Retinal pigment epithelial cell (primary cell): ENCODE data around the gene NDST1.

Experiments
- DNase-seq: peaks from one replicate; pipeline ENCODE4 v3.0.0-alpha.2; 2010; ENCODE audit warnings: low read depth
- H3K4me3 ChIP-seq: 2 replicates; pipeline ENCODE4 v1.5.1; 2011; ENCODE audit warnings: mild to moderate bottlenecking, low read length, control low read depth, moderate library complexity
- TF ChIP-seq, protein P1 (sequence below): conservative IDR thresholded peaks from 2 replicates; pipeline ENCODE4 v1.5.1; 2011; ENCODE audit warnings: low read depth, low read length, control low read depth, inconsistent platforms

The NDST1 gene

GRCh38 chr5:150497274-150497988, 10.5 kb upstream of the NDST1 start:
- DNase-seq: no peak
- no peak overlapping the region for H3K4me3 ChIP-seq
- TF ChIP-seq, protein P1, sequence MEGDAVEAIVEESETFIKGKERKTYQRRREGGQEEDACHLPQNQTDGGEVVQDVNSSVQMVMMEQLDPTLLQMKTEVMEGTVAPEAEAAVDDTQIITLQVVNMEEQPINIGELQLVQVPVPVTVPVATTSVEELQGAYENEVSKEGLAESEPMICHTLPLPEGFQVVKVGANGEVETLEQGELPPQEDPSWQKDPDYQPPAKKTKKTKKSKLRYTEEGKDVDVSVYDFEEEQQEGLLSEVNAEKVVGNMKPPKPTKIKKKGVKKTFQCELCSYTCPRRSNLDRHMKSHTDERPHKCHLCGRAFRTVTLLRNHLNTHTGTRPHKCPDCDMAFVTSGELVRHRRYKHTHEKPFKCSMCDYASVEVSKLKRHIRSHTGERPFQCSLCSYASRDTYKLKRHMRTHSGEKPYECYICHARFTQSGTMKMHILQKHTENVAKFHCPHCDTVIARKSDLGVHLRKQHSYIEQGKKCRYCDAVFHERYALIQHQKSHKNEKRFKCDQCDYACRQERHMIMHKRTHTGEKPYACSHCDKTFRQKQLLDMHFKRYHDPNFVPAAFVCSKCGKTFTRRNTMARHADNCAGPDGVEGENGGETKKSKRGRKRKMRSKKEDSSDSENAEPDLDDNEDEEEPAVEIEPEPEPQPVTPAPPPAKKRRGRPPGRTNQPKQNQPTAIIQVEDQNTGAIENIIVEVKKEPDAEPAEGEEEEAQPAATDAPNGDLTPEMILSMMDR: no peak

GRCh38 chr5:150497989-150498317, 10.0 kb upstream of the NDST1 start:
- TF ChIP-seq, protein P1: no peak
- H3K4me3 ChIP-seq: no peak overlapping the region
- DNase-seq: no peak

GRCh38 chr5:150498501-150498900, 9.4 kb upstream of the NDST1 start:
- H3K4me3 ChIP-seq: no peak overlapping the region
- DNase-seq: no peak
- TF ChIP-seq, protein P1: no peak

GRCh38 chr5:150498971-150499370, 9.0 kb upstream of the NDST1 start:
- no peak for DNase-seq
- TF ChIP-seq, protein P1: no peak
- no peak overlapping the region for H3K4me3 ChIP-seq

GRCh38 chr5:150499437-150499956, 8.4 kb upstream of the NDST1 start:
- no peak overlapping the region for H3K4me3 ChIP-seq
- DNase-seq: no peak
- TF ChIP-seq, protein P1: no peak

DNA sequence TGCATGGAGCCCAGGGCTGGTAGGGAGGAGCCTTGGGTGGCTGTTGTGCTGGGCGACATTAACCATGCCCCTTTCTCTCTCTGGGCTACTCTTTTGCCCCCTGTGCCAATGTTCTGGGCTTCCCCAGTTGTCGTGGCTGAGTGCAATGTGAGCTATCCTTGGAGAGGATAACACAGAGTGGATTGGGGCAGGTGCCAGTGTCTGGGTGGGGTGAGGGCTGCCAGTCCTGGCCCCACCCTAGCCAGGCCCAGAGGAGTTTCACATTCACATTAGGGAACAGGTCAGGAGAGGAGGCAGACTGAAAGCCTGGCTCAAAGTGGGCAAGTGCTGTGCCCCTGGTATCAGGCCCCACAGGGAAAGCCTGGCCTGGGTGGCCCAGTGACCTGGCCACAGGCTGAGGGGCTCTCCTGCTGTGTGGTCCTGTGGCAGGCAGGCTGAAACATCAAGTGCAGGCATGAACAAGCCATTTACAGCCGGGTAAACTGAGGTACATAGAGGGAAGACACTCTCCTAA, 7.5 kb upstream of the NDST1 start:
- DNase-seq: no peak
- no peak overlapping the region for H3K4me3 ChIP-seq
- TF ChIP-seq, protein P1: no peak

- no peak for DNase-seq
- TF ChIP-seq, protein P1: no peak
- H3K4me3 ChIP-seq: no peak overlapping the region
Measured at GRCh38 chr5:150500905-150501304, 7.0 kb upstream of the NDST1 start.
